Right lobe of liver (tissue), 4 donors: ENCODE results near the gene SEMA4D.

Experiments
- CTCF ChIP-seq, 4 donors: fragments of 200-600 bp in 3 of 4; fragments of 450-650 bp in 1 of 4; IDR thresholded peaks; one replicate each; pipeline versions ENCODE4 v1.5.1 to v1.8.0; 2016 to 2022; ENCODE audit warnings: antibody characterized with exemption in 4 of 4, mild to moderate bottlenecking in 2 of 4
- POLR2A ChIP-seq: fragments of 450-650 bp; IDR thresholded peaks from one replicate; pipeline ENCODE4 v1.6.1; 2017; ENCODE audit warnings: antibody characterized with exemption, mild to moderate bottlenecking
- donor health status: DM: no; HTN: no; CAD: no.
- donor health status: DM: no; HTN: no; CAD: no.
- donor health status: DM: no; HTN: yes; CAD: no.

- TF ChIP-seq CTCF (IDR thresholded peaks at IDR 0.05) (no peak), POLR2A (no peak)
Observed at GRCh38 chr9:89437772-89438171, 60.1 kb downstream of the SEMA4D start.
